Stomach smooth muscle (tissue), 2 donors: ENCODE results near the gene CELSR3.

Source experiments
- H3K27ac ChIP-seq: one replicate; pipeline ENCODE4 v1.7.0; 2013; ENCODE audit warnings: mild to moderate bottlenecking, low read length, inconsistent platforms
- H3K27me3 ChIP-seq, 2 donors: one replicate each; pipeline ENCODE4 v1.7.0; 2013; ENCODE audit warnings: low read length in 2 of 2; ENCODE audit not compliant: insufficient read depth in 2 of 2, control insufficient read depth in 1 of 2
- H3K36me3 ChIP-seq, 2 donors: one replicate each; pipeline ENCODE4 v1.7.0; 2013; ENCODE audit warnings: low read length in 2 of 2; ENCODE audit not compliant: control insufficient read depth in 2 of 2, insufficient read depth in 2 of 2
- H3K4me1 ChIP-seq: one replicate; pipeline ENCODE4 v1.7.0; 2013; ENCODE audit warnings: low read length; ENCODE audit not compliant: control insufficient read depth, insufficient read depth
- H3K4me3 ChIP-seq, 2 donors: one replicate each; pipeline ENCODE4 v1.7.0; 2013; ENCODE audit warnings: low read length in 2 of 2
- H3K9ac ChIP-seq, 2 donors: one replicate each; pipeline ENCODE4 v1.7.0; 2013; ENCODE audit warnings: low read length in 2 of 2, mild to moderate bottlenecking in 1 of 2
- H3K9me3 ChIP-seq, 2 donors: one replicate each; pipeline ENCODE4 v1.7.0; 2013; ENCODE audit warnings: low read length in 2 of 2; ENCODE audit not compliant: control insufficient read depth in 2 of 2
- donor health status: healthy.
- donor health status: Pancreatic carcinoma.

The CELSR3 gene

DNA sequence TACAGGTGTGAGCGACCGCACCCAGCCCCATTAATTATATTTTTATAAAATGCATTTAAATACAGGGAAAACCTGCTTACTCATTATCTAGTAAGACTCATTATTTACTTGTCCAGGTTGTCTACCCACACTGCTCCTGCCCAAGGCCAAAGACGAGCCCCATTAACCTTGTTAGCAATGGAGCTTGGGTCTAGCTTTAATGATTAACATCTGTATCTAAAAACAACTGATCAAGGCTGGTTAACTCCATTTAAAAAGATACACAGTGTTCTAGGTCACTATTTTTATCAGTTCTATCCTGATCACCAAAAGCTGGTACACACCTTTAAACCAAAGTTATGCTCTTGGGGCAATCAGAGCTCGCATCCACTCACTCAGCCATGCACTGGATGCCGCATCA lies 33.5 kb upstream of the CELSR3 start:
- Histone ChIP-seq H3K36me3 (peaks cover 29 to 33% of the 10 kb centered on the region in 2 donors), H3K4me1 (peaks cover 20% of the 10 kb centered on the region), H3K4me3 (no peak overlapping the region), H3K9me3 (no peaks in the 10 kb centered on the region), H3K27me3 (no peaks in the 10 kb centered on the region), H3K9ac (peak overlapping the region in 1 of 2 donors; percentile 51), H3K27ac (no peak overlapping the region)

DNA sequence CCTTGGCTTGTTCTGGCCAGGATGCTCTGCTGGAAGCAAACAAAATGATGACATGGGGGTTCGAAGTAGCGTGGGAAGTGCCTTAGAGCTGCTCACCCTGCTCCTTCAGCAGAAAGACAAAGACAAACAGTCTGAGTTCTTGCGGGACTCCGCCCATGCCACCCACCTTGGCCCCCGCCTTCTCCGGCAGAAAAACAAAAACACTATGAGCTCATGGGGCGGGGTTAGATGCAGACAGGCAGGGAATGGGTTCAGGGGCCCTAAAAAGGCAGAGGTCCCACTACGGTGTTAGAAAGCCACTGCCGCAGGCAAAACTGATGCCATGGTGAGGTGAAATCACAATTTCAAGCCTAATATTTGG lies 32.7 kb upstream of the CELSR3 start:
- Histone ChIP-seq H3K27me3 (no peaks in the 10 kb centered on the region), H3K9ac (peak overlapping the region; percentile 48 to 55), H3K9me3 (no peaks in the 10 kb centered on the region), H3K4me3 (peak overlapping the region; percentile 26 to 67), H3K36me3 (peaks cover 30 to 37% of the 10 kb centered on the region in 2 donors), H3K27ac (peak overlapping the region; percentile 78), H3K4me1 (peaks cover 20% of the 10 kb centered on the region)

DNA sequence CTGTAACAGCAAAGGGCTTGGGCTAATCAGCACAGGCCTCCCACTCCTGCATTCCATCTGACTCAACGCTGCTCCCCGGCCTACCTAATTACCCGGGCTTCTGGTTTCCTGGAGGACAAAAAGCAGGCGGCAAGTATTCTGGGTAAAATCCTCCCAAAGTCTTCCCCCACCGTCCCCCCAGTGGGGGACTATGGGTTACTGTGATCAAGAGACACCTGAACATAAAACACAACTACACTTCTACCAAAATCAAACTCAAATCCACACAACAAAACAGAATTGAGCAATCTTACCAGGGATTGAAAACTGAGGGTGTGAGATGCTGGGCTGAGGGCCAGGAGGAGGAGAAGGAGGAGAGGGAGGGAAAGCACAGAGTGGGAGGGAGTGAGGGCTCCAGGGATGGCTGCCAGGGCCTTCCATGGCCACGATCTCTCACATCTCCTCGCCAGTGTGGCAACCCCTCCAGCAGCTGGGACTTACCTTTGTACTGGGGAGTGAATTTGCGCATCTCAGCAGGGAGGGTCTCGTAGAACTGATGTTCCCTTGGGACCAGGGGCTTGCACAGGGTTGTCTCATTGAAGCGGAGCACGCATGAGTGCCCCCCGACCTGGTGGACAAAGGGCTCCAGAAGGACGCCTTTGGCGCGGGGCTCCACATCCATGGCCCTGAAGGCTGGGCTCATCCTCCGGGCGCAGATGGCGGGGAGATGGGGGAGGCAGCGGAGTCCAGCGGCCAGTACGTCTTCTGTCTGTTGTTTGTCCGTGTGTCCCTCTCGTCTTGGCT lies 32.1 kb upstream of the CELSR3 start:
- H3K4me1 ChIP-seq = peaks cover 20% of the 10 kb centered on the region
- H3K36me3 ChIP-seq = peaks cover 32 to 37% of the 10 kb centered on the region in 2 donors
- H3K9me3 ChIP-seq = no peaks in the 10 kb centered on the region
- peak overlapping the region; percentile 78 for H3K27ac ChIP-seq
- peak overlapping the region; percentile 26 to 67 for H3K4me3 ChIP-seq
- H3K9ac ChIP-seq = peak overlapping the region; percentile 48 to 55
- H3K27me3 ChIP-seq = no peaks in the 10 kb centered on the region

DNA sequence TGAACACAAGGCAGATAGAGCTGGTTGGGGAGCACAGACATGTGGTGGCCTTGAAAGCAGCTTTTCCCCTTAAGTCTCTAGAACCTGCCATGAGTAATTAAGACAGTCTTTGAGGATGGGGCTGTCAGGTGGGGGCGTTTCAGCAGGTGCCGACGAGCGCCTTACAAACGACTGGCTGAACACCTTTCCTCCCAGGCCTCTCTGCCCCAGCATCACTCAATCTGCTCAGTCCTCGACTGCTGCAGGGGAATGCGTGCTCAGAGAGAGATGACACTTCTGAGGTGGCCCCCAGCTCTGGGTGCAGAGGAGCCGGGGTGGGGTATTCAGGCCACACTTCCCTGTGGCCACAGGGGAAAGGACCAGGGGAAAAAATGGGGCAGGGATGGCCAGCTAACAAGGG lies 31.1 kb upstream of the CELSR3 start:
- peak overlapping the region; percentile 20 to 67 for H3K4me3 ChIP-seq

DNA sequence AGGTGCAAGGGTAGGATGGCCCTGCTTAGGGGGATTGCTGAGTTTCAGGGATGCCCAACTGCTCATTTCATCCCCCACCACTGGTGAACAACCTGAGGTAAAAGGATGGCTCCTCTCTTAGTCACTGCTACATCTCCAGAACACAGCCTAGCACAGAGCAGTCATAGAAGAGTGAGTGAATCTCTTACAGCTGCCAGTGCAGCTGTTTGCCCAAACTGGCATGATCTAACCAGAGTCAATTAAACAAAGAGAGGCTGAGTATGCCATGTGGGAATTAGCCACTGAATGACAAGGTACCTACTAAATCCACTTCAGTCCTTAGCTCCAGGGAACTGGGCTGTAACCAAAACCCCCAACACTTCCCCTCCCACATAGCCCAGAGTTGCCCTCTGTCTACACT lies 29.9 kb upstream of the CELSR3 start:
- Histone ChIP-seq H3K9me3 (no peaks in the 10 kb centered on the region), H3K4me3 (no peak overlapping the region), H3K27ac (no peak overlapping the region), H3K4me1 (peaks cover 23% of the 10 kb centered on the region), H3K36me3 (peaks cover 47 to 53% of the 10 kb centered on the region in 2 donors), H3K9ac (no peak overlapping the region), H3K27me3 (no peaks in the 10 kb centered on the region)

More for the DNA sequence above, 31.1 kb upstream of the CELSR3 start:
- no peaks in the 10 kb centered on the region for H3K27me3 ChIP-seq
- H3K9ac ChIP-seq = peak overlapping the region; percentile 13 to 40
- no peaks in the 10 kb centered on the region for H3K9me3 ChIP-seq
- peaks cover 20% of the 10 kb centered on the region for H3K4me1 ChIP-seq
- H3K36me3 ChIP-seq = peaks cover 35 to 43% of the 10 kb centered on the region in 2 donors
- peak overlapping the region; percentile 78 for H3K27ac ChIP-seq

DNA sequence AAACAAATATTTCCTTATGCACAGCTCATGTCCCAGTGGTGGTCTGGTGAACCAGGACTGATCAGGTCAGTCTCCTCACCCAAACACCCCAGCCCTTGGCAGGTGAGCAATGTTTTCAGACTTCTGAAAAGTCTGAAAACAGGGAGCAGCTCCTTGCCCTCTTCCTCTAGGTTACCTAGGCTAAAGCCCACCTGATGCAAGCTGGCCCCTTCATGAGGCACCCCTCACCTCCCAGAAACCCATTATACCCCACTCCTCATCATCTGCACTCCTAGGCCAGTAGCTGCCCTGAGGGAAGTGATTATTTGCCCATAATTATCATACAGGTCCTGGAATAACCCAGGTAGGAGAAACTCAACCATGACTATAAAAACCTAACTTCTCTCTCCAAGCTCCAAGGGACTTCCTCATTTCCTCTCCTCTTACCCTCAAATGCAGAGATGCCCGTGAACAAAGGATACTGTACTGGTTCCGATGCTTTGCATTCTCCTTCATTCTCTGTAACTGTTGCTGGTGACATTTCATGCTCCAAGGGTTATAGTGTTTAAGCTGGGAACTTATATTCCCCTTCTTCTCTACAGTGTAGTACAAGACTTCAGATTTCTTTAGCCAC lies 28.3 kb upstream of the CELSR3 start:
- Histone ChIP-seq H3K4me3 (no peak overlapping the region), H3K27ac (no peak overlapping the region), H3K36me3 (peaks cover 52 to 57% of the 10 kb centered on the region in 2 donors), H3K27me3 (no peaks in the 10 kb centered on the region), H3K9ac (no peak overlapping the region), H3K4me1 (peaks cover 38% of the 10 kb centered on the region), H3K9me3 (no peaks in the 10 kb centered on the region)

DNA sequence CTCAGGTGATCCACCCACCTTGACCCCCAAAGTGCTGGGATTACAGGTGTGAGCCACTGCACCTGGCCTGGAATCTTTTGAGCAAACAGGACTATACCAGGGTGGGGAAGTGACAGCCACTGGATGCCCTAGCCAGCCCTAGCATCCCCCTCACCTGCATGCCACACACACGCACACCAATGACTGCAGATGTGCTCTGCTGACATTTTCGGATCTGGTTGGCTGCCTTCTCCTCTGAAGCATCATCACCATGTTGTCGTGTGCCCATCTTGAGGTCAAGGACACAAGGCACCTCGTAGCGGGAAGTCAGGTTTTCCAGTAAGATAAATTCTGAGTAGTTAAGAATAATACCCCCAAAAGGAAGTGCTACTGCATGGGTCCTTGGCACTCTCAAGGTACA lies 26.7 kb upstream of the CELSR3 start:
- H3K9ac ChIP-seq = peak overlapping the region in 1 of 2 donors; percentile 2
- H3K9me3 ChIP-seq = no peaks in the 10 kb centered on the region
- H3K36me3 ChIP-seq = peaks cover 52 to 54% of the 10 kb centered on the region in 2 donors
- no peak overlapping the region for H3K27ac ChIP-seq
- peaks cover 40% of the 10 kb centered on the region for H3K4me1 ChIP-seq
- no peaks in the 10 kb centered on the region for H3K27me3 ChIP-seq
- no peak overlapping the region for H3K4me3 ChIP-seq

DNA sequence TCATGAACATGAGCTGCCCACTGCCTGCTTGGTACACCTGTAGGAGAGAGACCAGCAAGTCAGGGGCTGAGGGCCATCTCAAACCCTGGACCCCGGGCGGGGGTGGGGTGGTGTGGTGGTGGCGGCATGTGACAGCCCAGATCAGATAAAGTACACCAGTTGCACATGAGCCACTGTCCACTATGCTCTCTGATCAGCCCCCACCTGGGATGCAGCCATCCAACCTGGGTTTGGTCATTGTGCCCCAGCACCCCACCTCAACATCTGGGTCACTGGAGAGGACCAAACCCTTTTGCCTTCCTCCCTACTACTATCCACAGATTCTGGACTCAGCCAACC lies 26.0 kb upstream of the CELSR3 start:
- Histone ChIP-seq H3K27ac (no peak overlapping the region), H3K27me3 (no peaks in the 10 kb centered on the region), H3K9ac (no peak overlapping the region), H3K4me1 (peaks cover 42% of the 10 kb centered on the region), H3K9me3 (no peaks in the 10 kb centered on the region), H3K4me3 (no peak overlapping the region), H3K36me3 (peaks cover 48 to 50% of the 10 kb centered on the region in 2 donors)

DNA sequence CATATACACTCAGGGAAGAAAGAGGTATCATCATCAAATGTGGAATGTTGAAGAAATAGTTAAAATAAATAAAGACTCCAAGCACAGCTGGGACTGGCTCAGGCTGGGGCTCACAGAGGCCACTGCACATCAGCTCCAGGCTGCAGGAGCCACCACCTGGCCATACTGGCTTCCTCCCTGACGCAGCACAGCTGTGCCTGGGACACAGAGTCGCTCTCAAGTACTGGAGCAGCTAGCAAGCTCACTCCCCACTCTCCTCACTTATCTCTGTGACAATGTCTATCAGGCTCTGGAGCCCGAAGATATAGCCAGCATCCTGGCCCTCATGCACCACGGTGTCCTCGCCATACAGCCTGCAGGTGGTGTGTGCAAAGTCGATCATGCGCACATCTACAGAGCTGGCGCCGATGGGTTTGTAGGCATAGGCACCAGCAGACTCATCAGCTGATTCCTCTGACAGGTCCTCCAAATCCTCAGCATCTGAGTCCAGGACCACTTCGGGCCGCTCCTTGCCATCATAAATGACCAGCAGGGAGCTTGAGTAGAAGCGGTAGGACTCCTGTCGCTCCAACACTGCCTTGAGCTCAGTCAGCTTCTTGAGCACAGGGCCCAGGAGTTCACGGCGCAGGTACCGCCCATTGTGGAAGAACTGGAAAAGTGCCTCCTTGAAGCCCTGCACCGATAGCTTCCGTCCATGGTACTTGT lies 25.5 kb upstream of the CELSR3 start:
- Histone ChIP-seq H3K27me3 (no peaks in the 10 kb centered on the region), H3K4me3 (no peak overlapping the region), H3K9ac (no peak overlapping the region), H3K27ac (no peak overlapping the region), H3K4me1 (peaks cover 46% of the 10 kb centered on the region), H3K36me3 (peaks cover 43 to 45% of the 10 kb centered on the region in 2 donors), H3K9me3 (no peaks in the 10 kb centered on the region)

DNA sequence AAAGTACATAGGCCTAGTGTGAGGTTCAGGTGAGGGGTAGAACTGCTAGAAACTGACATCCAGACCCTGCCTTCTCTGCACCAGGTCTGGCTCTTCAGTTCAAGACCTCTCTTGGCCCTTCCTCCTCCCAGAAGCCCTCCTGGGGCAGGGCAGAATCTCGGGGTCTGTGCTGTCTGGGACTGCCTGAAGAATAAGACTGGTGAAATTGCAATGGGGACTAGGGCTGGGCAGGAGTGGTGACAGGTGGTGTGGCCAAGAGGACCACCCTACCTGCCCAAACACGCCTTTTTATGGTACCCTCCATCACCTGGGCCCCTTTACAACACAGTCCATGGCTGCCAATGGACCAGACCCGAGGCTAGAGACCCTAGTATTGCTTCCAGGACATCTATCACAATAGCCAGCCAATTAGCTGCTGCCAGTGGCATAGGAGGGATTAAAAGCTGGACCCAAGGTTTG lies 24.6 kb upstream of the CELSR3 start:
- Histone ChIP-seq H3K9me3 (no peaks in the 10 kb centered on the region), H3K36me3 (peaks cover 36 to 37% of the 10 kb centered on the region in 2 donors), H3K27me3 (no peaks in the 10 kb centered on the region), H3K27ac (peak overlapping the region; percentile 49), H3K9ac (no peak overlapping the region), H3K4me3 (no peak overlapping the region), H3K4me1 (peaks cover 46% of the 10 kb centered on the region)
